Esophagus muscularis mucosa (tissue), 3 donors: ENCODE measurements around the gene INHBA.

Experiments used
- POLR2A ChIP-seq: fragments of 450-650 bp; IDR thresholded peaks from one replicate; pipeline ENCODE4 v1.6.1; 2017; ENCODE audit warnings: antibody characterized with exemption, moderate library complexity, mild to moderate bottlenecking, low read depth
- TF ChIP-seq, protein P1 (sequence below), 3 experiments: fragments of 200-600 bp in 2 of 3; fragments of 450-650 bp in 1 of 3; sonication (generic) in 2 of 3; IDR thresholded peaks; one replicate each; pipeline ENCODE4 v1.5.1; 2017 to 2019; ENCODE audit warnings: antibody characterized with exemption in 3 of 3, mild to moderate bottlenecking in 2 of 3, moderate library complexity in 1 of 3

DNA sequence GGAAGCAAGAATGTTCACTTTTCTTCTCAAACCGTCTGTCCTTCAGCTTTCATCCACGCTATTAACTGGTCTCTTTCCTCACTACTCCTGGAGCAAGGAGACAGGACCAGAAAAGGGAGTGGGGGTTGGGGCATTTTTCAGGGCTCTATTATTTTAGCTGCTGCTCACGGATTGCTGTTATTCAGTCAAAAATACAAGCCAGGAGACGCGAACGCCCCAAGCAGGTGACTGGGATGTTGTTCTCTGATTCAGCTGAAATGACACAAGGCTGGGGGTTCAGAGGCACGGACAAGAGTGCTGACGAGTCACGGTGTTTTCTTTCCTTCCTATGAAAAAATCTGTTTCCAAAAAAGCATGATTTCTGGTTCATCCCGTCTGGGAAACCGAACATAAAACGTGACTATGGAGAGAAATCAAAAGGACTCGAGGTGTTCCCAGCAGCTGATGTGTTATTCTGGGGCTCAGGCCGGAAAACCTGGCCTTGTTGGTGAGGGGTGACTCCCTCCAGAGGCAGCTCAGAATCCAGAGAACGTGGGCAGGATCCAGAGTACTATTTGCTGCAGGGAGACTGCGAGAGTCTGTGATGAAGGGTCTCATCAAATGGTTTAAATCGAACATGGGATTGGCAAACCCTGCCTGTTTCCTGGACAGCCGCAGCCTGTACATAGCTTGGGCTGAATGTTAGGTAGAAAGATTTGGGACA is 3.5 kb upstream of the INHBA start:
- TF ChIP-seq POLR2A: no peak
- TF ChIP-seq, protein P1, sequence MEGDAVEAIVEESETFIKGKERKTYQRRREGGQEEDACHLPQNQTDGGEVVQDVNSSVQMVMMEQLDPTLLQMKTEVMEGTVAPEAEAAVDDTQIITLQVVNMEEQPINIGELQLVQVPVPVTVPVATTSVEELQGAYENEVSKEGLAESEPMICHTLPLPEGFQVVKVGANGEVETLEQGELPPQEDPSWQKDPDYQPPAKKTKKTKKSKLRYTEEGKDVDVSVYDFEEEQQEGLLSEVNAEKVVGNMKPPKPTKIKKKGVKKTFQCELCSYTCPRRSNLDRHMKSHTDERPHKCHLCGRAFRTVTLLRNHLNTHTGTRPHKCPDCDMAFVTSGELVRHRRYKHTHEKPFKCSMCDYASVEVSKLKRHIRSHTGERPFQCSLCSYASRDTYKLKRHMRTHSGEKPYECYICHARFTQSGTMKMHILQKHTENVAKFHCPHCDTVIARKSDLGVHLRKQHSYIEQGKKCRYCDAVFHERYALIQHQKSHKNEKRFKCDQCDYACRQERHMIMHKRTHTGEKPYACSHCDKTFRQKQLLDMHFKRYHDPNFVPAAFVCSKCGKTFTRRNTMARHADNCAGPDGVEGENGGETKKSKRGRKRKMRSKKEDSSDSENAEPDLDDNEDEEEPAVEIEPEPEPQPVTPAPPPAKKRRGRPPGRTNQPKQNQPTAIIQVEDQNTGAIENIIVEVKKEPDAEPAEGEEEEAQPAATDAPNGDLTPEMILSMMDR (IDR thresholded peaks at IDR 0.05): peak in 1 of 3 experiments; percentile 7
